D721Med (cell line): ENCODE data around the gene CPEB3.
"Not testable (repeated sequence)": the region's sequence is repeated elsewhere in the genome, so short reads cannot be mapped to it uniquely, and the experiment has no call there.

ENCODE experiments used
- DNase-seq: peaks from one replicate; pipeline ENCODE4 v3.0.0; 2011; ENCODE audit warnings: low spot score; ENCODE audit not compliant: insufficient read length
- FAIRE-seq: peaks from 2 replicates; lab custom pipeline; 2011; peaks lifted over from hg19 to GRCh38; lab: Jason Lieb, UNC
- CTCF ChIP-seq: IDR thresholded peaks from 2 replicates; pipeline ENCODE4 v1.5.1; 2012; ENCODE audit warnings: mild to moderate bottlenecking, control low read depth; ENCODE audit not compliant: insufficient read depth; ENCODE audit errors: missing control alignments

Gene CPEB3

GRCh38 chr10:92238586-92239098 is 52.2 kb downstream of the CPEB3 start:
- TF ChIP-seq CTCF, result no peak
- no peak for FAIRE-seq
- no peak for DNase-seq

- TF ChIP-seq CTCF, result no peak
- FAIRE-seq (no peak), DNase-seq (no peak)
Observed at GRCh38 chr10:92238054-92238585, 52.8 kb downstream of the CPEB3 start.

GRCh38 chr10:92231196-92231595 is 59.7 kb downstream of the CPEB3 start:
- DNase-seq, result no peak
- TF ChIP-seq CTCF, result no peak
- no peak for FAIRE-seq

- no peak for TF ChIP-seq CTCF
- peak; percentile 25 for FAIRE-seq
- no peak for DNase-seq
Observed at GRCh38 chr10:92222603-92223262, 68.1 kb downstream of the CPEB3 start.

- no peak for TF ChIP-seq CTCF
- FAIRE-seq (no peak), DNase-seq (no peak)
Observed at GRCh38 chr10:92219559-92219958, 71.3 kb downstream of the CPEB3 start.

- DNase-seq (no peak), FAIRE-seq (no peak)
- no peak for TF ChIP-seq CTCF
Observed at GRCh38 chr10:92218569-92218968, 72.3 kb downstream of the CPEB3 start.

GRCh38 chr10:92216608-92217007 is 74.3 kb downstream of the CPEB3 start:
- FAIRE-seq, DNase-seq: not testable (repeated sequence)

GRCh38 chr10:92215222-92215621 is 75.7 kb downstream of the CPEB3 start:
- FAIRE-seq, DNase-seq: not testable (repeated sequence)
